Body of pancreas (tissue), 4 donors: Measurements from ENCODE around the gene WNT7B.

Source experiments
- CTCF ChIP-seq, 7 experiments: fragments of 450-650 bp in 4 of 7; fragments of 200-600 bp in 3 of 7; sonication (generic) in 3 of 7; IDR thresholded peaks; one replicate each; pipeline ENCODE4 v1.5.1; 2016 to 2019; ENCODE audit warnings: antibody characterized with exemption in 7 of 7
- POLR2A ChIP-seq, 3 donors: fragments of 450-650 bp; IDR thresholded peaks; one replicate each; pipeline ENCODE4 v1.6.1; 2016; ENCODE audit warnings: antibody characterized with exemption in 3 of 3, mild to moderate bottlenecking in 2 of 3

GRCh38 chr22:45963821-45964220, 13.1 kb downstream of the WNT7B start:
- no peak for TF ChIP-seq POLR2A (IDR thresholded peaks at IDR 0.05)
- TF ChIP-seq CTCF (IDR thresholded peaks at IDR 0.05), result no peak
